Measurements from ENCODE around the gene DCAF12.

GRCh38 chr9:34106110-34106509 is 20.4 kb downstream of the DCAF12 start:
- TF ChIP-seq POLR2AphosphoS5 (IDR thresholded peaks at IDR 0.05; ENCODE audit: low read depth, low read length) (no peak), ZBTB33 (IDR thresholded peaks at IDR 0.05; ENCODE audit: extremely low read depth, insufficient replicate concordance, low read length) (no peak), CTCF (IDR thresholded peaks at IDR 0.05 in 2 of 3, conservative IDR thresholded peaks at IDR 0.05 in 1 of 3; ENCODE audit: borderline replicate concordance in 1 of 3, insufficient read depth in 1 of 3, low read depth in 2 of 3, low read length in 2 of 3) (no peak), MAX (IDR thresholded peaks at IDR 0.05) (no peak), ZNF274 (IDR thresholded peaks at IDR 0.05; ENCODE audit: low read depth, low read length) (no peak), ZFX (IDR thresholded peaks at IDR 0.05) (no peak)
